HG03469 (cell line): Measurements from ENCODE around the gene CFAP251.
A peak's percentile ranks its signal among the peaks of the same experiment; 100 is the strongest.
"Not testable (repeated sequence)": the region's sequence is repeated elsewhere in the genome, so short reads cannot be mapped to it uniquely, and the experiment has no call there.

Source experiments
- ATAC-seq: cut with Tn5 transposase; IDR thresholded peaks from one replicate; pipeline ENCODE4 v1.9.1; 2021; ENCODE audit warnings: mild to moderate bottlenecking, moderate library complexity, moderate number of reproducible peaks; ENCODE audit not compliant: unreplicated experiment

CFAP251 gene, protein sequence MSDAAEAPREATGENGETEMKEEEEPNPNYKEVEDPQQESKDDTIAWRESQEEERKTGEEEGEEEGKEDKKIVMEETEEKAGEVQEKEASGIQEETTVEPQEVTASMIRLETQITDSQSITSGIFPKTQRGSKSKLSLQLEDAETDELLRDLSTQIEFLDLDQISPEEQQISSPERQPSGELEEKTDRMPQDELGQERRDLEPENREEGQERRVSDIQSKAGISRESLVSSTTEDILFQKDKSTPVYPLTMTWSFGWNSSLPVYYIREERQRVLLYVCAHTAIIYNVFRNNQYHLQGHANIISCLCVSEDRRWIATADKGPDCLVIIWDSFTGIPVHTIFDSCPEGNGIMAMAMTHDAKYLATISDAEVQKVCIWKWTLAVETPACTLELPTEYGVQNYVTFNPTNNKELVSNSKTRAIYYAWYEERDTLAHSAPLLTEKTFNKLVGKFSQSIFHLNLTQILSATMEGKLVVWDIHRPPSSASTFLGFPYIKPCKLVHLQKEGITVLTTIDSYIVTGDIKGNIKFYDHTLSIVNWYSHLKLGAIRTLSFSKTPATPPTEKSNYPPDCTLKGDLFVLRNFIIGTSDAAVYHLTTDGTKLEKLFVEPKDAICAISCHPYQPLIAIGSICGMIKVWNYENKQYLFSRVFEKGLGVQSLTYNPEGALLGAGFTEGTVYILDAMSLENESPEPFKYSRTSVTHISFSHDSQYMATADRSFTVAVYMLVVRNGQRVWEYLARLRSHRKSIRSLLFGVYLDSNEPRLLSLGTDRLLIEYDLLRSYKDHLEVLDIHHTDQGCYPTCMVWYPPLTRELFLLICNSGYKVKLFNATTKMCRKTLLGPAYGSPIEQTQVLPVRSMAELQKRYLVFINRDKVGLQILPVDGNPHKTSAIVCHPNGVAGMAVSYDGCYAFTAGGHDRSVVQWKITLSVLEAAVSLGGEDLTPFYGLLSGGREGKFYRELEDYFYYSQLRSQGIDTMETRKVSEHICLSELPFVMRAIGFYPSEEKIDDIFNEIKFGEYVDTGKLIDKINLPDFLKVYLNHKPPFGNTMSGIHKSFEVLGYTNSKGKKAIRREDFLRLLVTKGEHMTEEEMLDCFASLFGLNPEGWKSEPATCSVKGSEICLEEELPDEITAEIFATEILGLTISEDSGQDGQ

DNA sequence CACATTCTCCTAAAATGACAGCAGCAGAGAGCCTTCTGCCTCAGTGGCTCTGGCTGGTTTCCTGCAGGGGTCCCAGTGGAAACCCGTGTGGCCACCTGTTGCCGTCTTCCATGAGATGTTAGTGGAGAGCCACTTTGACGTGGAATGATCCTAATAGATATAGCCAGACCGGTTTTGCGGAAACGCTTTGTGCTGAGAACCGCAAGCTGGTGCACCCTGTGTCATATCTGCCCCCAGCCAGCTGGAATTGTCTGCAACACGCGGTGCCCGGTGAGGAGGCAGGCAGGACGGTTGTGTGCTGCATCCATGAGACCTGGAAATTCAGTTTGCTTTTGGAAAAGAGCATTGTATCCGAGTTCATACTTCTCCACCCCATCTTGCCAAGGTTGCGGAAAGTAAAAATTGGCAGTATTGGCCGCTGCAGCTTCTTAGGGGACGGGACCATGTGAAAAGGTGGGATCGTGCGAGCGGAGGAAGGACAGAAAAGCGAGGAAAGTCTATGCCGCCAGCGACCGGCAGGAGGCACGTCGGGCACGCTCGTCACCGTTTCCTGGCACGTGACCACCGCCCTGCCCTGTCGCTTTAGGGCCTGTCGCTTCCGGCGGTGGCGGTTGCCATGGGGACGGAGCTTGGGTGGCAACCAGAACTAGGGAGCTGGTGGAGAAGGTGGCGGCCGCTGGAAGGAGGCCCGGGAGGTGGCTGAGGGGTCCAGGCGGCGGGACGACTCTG lies at the start of gene CFAP251:
CFAP251 (plus strand) TSS at position 643 of the 729 bp plus-strand sequence. CDS start 2,714 bp downstream, outside the sequence.
- peak; percentile 75 for ATAC-seq

DNA sequence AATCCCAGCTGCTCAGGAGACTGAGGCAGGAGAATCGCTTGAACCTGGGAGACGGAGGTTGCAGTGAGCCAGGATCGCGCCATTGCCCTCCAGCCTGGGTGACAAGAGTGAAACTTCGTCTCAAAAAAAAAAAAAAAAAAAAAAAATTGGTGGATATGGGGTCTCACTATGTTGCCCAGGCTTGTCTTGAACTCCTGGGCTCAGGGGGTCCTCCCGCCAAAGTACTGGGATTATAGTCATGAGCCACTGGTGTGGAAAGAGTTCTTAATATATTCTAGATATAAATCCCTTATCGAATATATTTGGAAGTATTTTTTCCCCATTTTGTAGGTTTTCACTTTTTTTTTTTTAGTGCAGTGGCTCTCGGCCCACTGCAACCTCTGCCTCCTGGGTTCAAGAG lies 49.2 kb upstream of the CFAP251 start:
- ATAC-seq = not testable (repeated sequence)

DNA sequence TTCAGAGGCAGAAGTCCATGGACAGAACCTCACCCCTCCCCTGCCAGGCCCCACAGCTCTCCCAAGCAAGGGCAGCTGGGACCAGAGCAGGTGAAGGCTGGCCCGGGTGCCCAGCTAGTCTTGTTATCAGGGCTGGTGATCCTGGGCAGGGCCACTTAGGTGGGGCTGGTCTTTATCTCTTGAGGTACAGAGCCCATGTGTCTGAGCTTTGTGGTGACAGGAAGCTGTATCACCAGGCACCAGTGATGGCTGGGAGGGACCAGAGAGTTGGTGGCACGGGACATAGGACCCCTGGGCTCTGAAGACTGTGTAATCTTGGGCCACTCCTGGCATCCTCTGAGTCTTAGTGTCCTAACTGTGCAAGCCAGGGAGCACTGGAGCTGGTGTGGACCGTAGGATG lies 46.9 kb upstream of the CFAP251 start:
- no peak for ATAC-seq

DNA sequence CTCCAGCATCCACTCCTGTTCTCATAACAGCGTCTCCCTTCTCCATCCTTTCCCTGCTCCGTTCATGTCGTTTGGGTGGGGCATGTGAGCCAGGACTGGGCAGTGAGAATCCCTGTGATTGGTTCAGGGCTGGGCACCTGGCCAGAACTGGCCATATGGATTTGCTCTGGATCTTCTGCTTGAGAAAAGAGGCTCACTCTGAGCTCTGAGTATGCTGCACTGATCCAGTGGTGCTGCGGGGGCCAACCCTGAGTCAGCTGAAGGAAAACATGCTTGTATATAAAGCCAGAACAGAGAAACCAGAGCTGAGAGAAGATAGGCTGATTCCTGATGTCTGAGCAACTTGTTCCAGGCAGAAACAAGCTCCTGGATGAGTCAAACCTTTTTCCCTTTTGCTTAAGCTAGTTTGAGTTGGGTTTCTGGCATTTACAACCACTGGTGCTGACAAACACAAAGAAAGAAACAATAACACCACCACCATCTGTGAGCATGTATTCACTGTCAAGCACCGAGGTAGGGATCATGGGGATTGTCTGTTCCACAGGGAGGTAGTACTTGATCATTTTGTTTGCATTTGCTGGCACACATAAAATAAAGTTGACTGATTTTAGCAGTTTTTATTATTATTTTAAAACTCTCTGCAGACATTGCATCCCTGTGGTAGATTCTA lies 45.7 kb upstream of the CFAP251 start:
- no peak for ATAC-seq

DNA sequence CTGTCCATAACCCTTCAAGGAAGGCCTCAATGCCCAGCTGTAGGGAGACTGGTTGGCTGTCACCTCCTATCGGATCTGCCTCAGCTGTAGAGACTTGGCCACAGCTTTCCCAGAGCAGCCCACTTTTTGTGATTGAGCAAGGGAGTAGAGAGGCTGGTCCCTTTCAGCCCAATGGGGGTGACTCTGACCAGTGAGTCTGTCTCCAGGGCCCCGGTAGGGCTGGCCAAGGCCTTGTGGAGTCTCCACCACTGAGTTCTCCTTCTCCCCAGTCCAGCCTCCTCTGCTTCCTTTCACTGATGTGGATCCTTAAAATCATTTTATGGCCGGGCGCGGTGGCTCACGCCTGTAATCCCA lies 45.2 kb upstream of the CFAP251 start:
- ATAC-seq = no peak

DNA sequence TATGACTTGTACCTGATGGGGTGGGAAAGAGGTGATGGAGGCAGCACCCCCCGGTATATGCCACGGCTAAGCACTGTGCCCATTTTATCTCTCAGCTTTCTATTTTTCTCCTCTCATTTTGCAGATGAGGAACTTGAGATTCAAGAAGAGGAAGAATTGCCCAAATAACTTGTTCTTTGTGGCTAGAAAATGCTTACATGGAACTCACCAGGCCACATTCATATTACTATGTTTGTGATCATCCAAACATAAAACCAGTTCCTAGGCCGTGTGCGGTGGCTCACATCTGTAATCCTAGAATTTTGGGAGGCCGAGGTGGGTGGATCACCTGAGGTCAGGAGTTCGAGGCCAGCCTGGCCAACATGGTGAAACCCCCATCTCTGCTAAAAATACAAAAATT lies 44.3 kb upstream of the CFAP251 start:
- ATAC-seq = no peak

DNA sequence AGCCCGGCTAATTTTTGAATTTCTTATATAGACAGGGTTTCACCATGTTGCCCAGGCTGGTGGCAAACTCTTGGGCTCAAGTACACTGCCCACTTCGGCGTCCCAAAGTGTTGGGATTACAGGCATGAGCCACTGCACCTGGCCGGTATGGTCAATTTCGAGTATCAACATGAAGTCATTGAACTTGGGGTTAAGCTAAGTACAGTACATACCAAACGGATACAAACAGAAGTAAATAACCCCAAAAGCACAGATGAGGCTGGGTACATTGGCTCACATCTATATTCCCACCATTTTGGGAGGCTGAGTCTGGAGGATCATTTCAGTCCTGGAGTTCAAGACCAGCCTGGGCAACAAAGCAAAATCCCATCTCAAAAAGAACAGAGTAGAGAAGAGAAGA lies 42.8 kb upstream of the CFAP251 start:
- no peak for ATAC-seq

DNA sequence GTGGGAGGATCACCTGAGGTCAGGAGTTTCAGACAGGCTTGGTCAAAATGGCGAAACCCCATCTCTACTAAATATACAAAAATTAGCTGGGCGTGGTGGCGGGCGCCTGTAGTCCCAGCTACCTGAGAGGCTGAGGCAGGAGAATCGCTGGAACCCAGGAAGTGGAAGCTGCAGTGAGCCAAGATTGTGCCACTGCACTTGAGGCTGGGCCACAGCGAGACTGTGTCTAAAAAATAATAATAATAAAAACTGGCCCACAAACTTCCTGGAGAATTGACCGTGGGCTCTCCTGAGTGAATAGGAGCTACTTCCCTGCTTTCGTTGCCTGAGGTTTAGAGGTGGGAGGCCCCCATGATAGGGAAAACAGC lies 42.3 kb upstream of the CFAP251 start:
- not testable (repeated sequence) for ATAC-seq

DNA sequence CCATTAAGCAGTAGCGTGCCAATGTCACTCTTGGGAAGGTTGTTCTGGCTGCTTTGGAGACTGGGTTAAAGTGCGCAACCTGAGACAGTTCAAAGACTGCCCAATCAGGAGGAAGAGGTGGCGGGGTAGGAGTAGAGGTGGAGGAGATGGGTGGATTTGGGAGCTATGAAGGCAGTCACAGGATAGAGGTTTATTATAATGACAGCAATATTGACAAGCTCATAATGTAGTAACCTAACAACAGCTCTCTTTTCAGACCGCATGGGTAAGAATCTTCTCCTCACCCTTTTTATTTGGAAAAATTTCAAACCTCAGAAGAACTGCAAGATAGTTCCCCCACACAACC lies 35.1 kb upstream of the CFAP251 start:
- ATAC-seq = no peak

DNA sequence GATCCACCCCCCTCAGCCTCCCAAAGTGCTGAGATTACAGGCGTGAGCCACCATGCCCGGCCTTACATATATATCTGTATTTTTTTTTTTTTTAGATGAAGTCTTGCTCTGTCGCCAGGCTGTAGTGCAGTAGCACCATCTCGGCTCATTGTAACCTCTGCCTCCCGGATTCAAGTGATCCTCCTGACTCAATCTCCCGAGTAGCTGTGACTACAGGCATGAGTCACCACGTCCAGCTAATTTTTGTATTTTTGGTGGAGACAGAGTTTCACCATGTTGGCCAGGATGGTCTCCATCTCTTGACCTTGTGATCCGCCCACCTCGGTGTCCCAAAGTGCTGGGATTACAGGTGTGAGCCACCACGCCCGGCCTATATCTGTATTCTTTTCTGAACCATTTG lies 33.3 kb upstream of the CFAP251 start:
- not testable (repeated sequence) for ATAC-seq

DNA sequence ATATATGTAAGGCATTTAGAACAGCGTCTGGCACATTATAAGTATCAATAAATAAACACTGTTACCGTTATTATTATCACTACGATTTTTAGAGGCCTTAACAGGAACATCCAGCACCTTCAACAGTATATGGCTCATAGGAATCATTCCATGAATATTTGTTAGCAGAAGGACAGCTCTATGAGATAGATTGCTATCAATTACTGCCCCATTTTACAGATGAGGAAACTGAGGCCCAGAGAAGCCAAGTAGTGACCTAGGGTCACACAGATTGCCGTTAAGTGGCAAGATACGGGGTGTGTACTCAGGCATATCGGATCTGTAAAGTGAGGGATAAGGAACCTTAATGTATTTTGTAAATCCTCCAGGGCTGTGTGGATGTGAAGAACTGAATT lies 30.3 kb upstream of the CFAP251 start:
- ATAC-seq = no peak

DNA sequence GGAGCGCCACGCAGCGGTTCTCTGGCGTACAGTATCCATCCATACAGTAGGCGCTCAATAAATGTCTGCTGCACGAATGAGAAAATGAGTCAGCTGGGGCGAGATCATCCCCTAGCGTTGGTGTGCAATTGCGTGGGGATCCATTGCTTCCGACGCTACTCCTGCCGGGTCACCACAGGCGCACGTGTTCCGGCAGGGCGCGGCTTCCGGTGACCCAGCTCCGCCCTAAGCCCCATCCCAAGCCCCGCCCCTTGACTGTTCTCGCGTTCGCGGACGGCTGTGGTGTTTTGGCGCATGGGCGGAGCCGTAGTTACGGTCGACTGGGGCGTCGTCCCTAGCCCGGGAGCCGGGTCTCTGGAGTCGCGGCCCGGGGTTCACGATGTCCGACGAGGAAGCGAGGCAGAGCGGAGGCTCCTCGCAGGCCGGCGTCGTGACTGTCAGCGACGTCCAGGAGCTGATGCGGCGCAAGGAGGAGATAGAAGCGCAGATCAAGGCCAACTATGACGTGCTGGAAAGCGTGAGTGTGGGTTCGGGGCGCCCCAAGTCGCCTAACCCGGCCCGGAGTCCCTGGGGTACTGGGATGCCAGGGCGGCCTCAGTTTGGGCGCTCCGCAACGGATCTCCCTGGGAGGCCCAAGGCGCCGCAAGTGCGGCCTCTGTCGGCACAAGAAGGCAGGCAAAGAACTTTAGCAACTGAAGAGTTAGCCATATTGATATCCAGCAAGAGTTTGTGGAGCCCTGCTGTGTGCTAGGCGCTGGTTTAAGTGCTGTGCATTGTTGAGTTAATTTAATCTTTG lies 29.7 kb upstream of the CFAP251 start, which contains the start of gene PSMD9:
PSMD9 (plus strand) TSS at position 313 of the 796 bp plus-strand sequence; CDS start at position 380, 67 bp downstream.
- peak; percentile 76 for ATAC-seq

DNA sequence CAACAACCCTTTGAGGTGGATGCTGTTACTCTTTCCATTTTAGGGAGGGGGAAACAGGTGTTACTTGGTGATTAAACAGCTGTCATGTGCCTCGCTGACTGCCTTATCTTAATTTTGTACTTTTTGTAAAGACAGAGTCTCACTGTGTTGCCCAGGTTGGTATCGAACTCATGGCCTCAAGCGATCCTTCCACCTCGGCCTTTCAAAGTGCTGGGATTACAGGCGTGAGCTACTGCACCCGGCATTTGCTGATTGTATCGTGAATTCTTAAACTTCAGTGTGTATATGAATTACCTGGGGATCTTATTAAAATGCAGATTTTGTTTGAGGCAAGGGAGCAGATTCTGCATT lies 29.1 kb upstream of the CFAP251 start:
- ATAC-seq = no peak

DNA sequence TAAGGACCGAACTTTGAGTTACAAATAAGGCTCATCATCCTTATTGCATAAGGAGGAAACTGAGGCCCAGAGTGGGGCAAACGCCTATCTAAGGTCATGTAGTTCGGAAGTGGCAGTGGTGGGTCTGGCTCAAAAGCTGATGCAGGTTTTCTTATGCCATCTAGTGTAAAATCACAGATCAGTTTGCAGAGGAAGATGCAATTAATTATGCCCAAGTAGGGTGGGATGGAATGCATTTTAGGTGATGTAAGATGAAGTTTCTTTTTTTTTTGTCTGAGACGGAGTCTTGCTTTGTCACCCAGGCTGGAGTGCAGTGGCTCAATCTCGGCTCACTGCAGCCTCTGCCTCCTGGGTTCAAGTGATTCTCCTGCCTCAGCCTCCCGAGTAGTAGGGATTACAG lies 28.7 kb upstream of the CFAP251 start:
- ATAC-seq = not testable (repeated sequence)

DNA sequence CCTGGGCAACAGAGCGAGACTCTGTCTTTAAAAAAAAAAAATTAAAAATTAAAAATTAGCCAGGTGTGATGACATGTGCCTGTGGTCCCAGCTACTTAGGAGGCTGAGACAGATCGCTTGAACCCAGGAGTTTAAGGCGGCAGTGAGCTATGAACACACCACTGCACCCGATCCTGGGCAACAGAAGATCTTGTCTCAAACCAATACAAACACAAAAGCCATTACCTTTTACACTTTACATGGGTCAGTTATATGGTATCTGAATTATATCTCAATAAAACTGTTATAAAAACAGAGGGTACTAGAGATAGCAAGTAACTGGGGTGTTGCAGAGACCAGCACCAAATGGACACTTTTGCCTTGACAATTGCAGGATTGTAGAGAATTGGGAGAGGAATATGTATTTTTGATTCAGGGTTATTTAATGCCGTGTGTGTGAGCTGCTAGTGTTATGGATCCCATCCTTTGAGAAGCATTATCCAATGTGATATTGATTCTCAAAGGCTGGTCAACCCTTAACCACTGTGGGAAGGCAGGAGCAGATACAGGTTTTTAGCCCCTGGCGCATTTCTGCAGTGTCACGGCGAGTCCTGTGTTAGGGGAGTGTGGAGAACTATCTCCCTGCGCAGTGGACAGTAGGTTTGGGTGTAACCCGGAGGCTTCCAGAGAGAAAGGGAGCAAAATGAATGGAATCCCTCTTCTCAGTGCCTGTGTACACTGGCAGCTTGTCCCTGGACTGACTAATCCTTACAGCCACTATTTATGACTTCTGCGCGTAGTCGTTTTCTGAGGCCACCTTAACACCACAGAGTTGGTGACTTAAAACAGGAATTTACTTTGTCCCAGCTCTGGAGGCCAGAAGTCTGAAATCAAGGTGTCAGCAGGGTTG lies 25.5 kb upstream of the CFAP251 start:
- ATAC-seq = no peak

DNA sequence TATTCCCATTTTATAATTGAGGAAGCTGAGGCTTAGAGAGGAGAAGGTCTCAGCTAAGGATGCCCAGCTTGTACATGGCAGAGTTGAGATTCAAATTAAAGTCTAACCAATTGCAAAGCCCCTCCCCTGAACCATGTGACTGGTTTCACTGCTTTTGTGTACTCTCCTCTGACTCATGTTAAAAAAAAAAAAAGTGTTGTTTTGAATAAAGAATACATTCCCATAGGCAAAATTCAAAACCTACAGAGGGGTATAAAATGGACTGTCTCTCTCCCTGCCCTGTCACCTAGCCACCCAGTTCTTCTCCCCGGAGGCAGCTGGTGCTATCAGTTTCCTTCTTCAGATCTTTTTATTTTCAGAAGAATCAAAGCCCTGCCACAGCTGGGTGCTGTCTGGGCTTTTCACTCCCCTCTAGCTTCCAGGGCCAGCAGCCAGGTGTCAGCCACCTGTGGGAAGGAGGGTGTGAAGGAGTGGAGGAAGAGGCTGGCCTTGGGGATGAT lies 24.4 kb upstream of the CFAP251 start:
- ATAC-seq = no peak

DNA sequence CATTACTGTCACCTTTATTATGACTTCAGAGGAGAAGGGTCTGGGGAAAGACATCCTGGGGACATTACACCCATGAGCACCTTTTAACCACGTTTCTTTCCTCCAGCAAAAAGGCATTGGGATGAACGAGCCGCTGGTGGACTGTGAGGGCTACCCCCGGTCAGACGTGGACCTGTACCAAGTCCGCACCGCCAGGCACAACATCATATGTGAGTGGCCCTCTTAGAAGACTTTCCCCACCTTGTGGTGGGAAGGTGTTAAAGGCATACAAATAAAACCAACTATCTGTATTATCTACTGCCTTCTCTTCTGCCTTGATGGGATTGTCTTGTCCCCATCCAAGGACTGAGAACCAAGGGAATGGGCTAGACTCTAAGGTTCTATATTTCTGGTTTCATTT lies 23.8 kb upstream of the CFAP251 start:
- no peak for ATAC-seq

DNA sequence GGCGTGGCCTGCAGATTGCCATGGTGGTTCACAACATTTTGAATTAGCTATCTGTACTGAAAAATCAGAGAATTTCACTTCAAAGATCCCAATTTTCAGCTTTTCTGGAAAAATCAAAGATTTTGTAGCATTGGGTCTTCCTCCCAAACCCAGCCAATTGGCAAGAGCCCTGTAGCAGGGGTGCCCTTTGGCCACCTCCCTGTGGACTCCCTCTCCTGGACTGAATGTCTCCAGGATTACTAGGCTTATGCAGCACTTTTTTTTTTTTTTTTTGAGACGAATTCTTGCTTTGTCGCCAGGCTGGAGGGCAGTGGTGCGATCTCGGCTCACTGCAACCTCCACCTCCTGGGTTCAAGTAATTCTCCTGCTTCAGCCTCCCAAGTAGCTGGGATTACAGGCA lies 20.1 kb upstream of the CFAP251 start:
- no peak for ATAC-seq
